ENCODE results near the gene SELENON.

SELENON gene

DNA sequence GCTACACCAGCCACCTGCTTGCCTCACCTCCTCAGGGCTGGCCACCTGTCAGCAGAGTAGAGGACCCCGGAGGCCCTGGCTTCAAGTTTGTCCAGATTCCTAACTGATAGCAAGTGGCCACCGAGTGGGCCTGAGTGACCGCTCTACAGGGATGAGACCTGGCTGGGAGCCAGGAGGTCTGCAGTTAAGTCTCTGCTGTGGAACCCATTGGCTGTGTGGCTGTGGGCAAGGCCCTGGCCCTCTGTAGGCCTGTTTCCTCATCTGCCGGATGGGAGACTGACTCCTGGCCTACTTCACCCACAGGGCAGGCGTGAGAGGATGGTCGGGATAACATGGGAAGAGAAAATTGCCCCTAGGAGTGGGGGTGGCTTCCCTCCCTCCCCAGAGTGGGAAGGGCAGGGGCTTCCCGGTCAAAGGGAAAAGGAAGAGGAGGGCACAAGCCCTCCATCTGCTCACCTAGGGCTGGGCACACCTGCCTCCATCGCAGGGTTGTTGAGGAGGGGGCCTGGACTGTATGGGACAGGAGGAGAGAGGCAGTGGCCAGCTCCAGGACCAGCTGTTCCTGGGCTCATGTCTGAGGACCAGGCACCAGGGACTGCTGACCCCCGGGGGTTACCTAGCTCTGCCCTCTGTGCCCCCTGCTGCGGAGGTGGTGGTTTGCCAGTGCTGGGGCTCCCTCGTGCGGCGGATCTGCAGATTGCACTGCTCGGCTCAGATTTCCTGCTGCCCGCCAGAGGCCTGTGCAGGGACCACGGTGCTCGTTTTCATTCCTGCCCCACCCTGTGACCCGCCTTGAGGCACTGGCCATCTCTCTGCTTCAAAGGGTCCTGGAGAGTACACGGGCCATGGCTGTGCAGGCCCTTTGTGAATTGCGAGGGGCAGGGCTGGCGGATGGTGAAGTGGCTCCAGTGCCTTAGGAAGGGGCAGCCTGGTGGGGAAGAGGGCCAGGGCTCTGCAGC, 10.6 kb downstream of the SELENON start (continued):
- TF ChIP-seq ZBTB20 (tag by site-specific recombination; IDR thresholded peaks at IDR 0.05) (no peak), ZNF654 (tag by site-specific recombination; IDR thresholded peaks at IDR 0.05; ENCODE audit: low read depth) (peak; percentile 94), ZNF837 (tag by site-specific recombination; IDR thresholded peaks at IDR 0.05) (no peak), ZIC2 (tag by site-specific recombination; IDR thresholded peaks at IDR 0.05) (peak; percentile 89), ZBTB17 (tag by site-specific recombination; IDR thresholded peaks at IDR 0.05) (peak; percentile 63), ZBTB7A (tag by site-specific recombination; IDR thresholded peaks at IDR 0.05; ENCODE audit: low read depth) (peak; percentile 79; the same call in 1 of the 2 replicates), ZNF2 (tag by site-specific recombination; IDR thresholded peaks at IDR 0.05) (peak; percentile 90), ZSCAN30 (tag by site-specific recombination; IDR thresholded peaks at IDR 0.05) (peak; percentile 59; the same call in 1 of the 2 replicates), ZNF629 (tag by site-specific recombination; IDR thresholded peaks at IDR 0.05) (peak; percentile 33; the same call in 1 of the 2 replicates), ZNF660 (tag by site-specific recombination; IDR thresholded peaks at IDR 0.05) (peak; percentile 60; the same call in 1 of the 2 replicates)
- TF ChIP-seq, protein P1, sequence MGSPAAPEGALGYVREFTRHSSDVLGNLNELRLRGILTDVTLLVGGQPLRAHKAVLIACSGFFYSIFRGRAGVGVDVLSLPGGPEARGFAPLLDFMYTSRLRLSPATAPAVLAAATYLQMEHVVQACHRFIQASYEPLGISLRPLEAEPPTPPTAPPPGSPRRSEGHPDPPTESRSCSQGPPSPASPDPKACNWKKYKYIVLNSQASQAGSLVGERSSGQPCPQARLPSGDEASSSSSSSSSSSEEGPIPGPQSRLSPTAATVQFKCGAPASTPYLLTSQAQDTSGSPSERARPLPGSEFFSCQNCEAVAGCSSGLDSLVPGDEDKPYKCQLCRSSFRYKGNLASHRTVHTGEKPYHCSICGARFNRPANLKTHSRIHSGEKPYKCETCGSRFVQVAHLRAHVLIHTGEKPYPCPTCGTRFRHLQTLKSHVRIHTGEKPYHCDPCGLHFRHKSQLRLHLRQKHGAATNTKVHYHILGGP (tag by site-specific recombination; IDR thresholded peaks at IDR 0.05): no peak
- TF ChIP-seq, protein P2, sequence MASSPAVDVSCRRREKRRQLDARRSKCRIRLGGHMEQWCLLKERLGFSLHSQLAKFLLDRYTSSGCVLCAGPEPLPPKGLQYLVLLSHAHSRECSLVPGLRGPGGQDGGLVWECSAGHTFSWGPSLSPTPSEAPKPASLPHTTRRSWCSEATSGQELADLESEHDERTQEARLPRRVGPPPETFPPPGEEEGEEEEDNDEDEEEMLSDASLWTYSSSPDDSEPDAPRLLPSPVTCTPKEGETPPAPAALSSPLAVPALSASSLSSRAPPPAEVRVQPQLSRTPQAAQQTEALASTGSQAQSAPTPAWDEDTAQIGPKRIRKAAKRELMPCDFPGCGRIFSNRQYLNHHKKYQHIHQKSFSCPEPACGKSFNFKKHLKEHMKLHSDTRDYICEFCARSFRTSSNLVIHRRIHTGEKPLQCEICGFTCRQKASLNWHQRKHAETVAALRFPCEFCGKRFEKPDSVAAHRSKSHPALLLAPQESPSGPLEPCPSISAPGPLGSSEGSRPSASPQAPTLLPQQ (tag by site-specific recombination; IDR thresholded peaks at IDR 0.05): peak; percentile 59
- TF ChIP-seq, protein P3, sequence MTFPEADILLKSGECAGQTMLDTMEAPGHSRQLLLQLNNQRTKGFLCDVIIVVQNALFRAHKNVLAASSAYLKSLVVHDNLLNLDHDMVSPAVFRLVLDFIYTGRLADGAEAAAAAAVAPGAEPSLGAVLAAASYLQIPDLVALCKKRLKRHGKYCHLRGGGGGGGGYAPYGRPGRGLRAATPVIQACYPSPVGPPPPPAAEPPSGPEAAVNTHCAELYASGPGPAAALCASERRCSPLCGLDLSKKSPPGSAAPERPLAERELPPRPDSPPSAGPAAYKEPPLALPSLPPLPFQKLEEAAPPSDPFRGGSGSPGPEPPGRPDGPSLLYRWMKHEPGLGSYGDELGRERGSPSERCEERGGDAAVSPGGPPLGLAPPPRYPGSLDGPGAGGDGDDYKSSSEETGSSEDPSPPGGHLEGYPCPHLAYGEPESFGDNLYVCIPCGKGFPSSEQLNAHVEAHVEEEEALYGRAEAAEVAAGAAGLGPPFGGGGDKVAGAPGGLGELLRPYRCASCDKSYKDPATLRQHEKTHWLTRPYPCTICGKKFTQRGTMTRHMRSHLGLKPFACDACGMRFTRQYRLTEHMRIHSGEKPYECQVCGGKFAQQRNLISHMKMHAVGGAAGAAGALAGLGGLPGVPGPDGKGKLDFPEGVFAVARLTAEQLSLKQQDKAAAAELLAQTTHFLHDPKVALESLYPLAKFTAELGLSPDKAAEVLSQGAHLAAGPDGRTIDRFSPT (tag by site-specific recombination; IDR thresholded peaks at IDR 0.05): peak; percentile 94
- TF ChIP-seq, protein P4, sequence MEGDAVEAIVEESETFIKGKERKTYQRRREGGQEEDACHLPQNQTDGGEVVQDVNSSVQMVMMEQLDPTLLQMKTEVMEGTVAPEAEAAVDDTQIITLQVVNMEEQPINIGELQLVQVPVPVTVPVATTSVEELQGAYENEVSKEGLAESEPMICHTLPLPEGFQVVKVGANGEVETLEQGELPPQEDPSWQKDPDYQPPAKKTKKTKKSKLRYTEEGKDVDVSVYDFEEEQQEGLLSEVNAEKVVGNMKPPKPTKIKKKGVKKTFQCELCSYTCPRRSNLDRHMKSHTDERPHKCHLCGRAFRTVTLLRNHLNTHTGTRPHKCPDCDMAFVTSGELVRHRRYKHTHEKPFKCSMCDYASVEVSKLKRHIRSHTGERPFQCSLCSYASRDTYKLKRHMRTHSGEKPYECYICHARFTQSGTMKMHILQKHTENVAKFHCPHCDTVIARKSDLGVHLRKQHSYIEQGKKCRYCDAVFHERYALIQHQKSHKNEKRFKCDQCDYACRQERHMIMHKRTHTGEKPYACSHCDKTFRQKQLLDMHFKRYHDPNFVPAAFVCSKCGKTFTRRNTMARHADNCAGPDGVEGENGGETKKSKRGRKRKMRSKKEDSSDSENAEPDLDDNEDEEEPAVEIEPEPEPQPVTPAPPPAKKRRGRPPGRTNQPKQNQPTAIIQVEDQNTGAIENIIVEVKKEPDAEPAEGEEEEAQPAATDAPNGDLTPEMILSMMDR (tag by site-specific recombination; IDR thresholded peaks at IDR 0.05): peak; percentile 95
- TF ChIP-seq, protein P5, sequence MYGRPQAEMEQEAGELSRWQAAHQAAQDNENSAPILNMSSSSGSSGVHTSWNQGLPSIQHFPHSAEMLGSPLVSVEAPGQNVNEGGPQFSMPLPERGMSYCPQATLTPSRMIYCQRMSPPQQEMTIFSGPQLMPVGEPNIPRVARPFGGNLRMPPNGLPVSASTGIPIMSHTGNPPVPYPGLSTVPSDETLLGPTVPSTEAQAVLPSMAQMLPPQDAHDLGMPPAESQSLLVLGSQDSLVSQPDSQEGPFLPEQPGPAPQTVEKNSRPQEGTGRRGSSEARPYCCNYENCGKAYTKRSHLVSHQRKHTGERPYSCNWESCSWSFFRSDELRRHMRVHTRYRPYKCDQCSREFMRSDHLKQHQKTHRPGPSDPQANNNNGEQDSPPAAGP (tag by site-specific recombination; IDR thresholded peaks at IDR 0.05): peak; percentile 79; the same call in 1 of the 2 replicates
- TF ChIP-seq, protein P6, sequence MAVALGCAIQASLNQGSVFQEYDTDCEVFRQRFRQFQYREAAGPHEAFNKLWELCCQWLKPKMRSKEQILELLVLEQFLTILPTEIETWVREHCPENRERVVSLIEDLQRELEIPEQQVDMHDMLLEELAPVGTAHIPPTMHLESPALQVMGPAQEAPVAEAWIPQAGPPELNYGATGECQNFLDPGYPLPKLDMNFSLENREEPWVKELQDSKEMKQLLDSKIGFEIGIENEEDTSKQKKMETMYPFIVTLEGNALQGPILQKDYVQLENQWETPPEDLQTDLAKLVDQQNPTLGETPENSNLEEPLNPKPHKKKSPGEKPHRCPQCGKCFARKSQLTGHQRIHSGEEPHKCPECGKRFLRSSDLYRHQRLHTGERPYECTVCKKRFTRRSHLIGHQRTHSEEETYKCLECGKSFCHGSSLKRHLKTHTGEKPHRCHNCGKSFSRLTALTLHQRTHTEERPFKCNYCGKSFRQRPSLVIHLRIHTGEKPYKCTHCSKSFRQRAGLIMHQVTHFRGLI (tag by site-specific recombination; IDR thresholded peaks at IDR 0.05): 0 out of 2 replicates have a peak, but pooled peaks have one; percentile 15

Measured in HEK293 (cell line).